ENCODE measurements around the gene RAB11FIP5. TPM values are rescaled to one million over a fixed set of nuclear protein-coding genes. Genes with fewer than 3 reads are reported as not detected.
"Not testable (repeated sequence)": the region's sequence is repeated elsewhere in the genome, so short reads cannot be mapped to it uniquely, and the experiment has no call there.

RAB11FIP5 gene
- total and polyA plus RNA-seq, 2 experiments from 2014 or later = 4.4 to 16.6 TPM

DNA sequence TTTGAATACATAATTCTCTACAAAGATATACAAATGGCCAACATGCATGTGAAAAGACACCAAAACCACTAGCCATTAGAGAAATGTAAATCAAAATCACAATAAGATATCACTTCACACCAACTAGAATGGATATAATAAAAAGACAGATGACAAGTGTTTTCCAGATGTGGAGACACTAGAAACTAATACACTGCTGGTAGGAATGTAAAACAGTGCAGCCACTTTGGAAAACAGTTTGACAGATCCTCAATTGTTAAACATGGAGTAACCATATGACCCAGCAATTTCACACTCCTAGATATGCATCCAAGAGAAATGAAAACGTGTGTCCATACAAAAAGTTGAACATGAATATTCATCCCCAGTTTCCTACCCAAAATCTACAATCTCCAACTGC lies 9.8 kb upstream of the RAB11FIP5 start:
- H3K36me3 ChIP-seq (ENCODE audit: insufficient read depth) = no peaks in the 10 kb centered on the region
- H4K20me1 ChIP-seq (replicated peaks; ENCODE audit: insufficient read depth) = no peaks in the 10 kb centered on the region
- no peak overlapping the region for H2AFZ ChIP-seq
- no peaks in the 10 kb centered on the region for H3K4me1 ChIP-seq (ENCODE audit: insufficient read depth)
- H3K4me2 ChIP-seq = no peak overlapping the region
- no peaks in the 10 kb centered on the region for H3K36me3 Mint-ChIP-seq (ENCODE audit: low read depth)
- no peaks in the 10 kb centered on the region for H3K27me3 ChIP-seq (ENCODE audit: insufficient read depth)
- H3K4me3 ChIP-seq = no peak overlapping the region
- no peaks in the 10 kb centered on the region for H3K9me2 ChIP-seq (ENCODE audit: insufficient read depth)
- no peak overlapping the region for H3K27ac ChIP-seq (ENCODE audit: low read depth)
- TF ChIP-seq ZNF114 (CRISPR knock-in tag; IDR thresholded peaks at IDR 0.05) (no peak), JUNB (IDR thresholded peaks at IDR 0.05; ENCODE audit: unreplicated experiment) (no peak), POLR2AphosphoS5 (IDR thresholded peaks at IDR 0.05; ENCODE audit: low read depth) (no peak)
- TF ChIP-seq, protein P1, sequence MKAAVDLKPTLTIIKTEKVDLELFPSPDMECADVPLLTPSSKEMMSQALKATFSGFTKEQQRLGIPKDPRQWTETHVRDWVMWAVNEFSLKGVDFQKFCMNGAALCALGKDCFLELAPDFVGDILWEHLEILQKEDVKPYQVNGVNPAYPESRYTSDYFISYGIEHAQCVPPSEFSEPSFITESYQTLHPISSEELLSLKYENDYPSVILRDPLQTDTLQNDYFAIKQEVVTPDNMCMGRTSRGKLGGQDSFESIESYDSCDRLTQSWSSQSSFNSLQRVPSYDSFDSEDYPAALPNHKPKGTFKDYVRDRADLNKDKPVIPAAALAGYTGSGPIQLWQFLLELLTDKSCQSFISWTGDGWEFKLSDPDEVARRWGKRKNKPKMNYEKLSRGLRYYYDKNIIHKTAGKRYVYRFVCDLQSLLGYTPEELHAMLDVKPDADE (IDR thresholded peaks at IDR 0.05) = no peak
- no peaks in the 10 kb centered on the region for H3K4me1 Mint-ChIP-seq
- H3K27me3 Mint-ChIP-seq (ENCODE audit: insufficient read depth, low read depth, poor library complexity) = peaks cover 2% of the 10 kb centered on the region
- H3K9me3 Mint-ChIP-seq = peaks cover 7% of the 10 kb centered on the region; the same call in 1 of the 3 replicates
- H3K4me3 Mint-ChIP-seq = no peak overlapping the region
- no peak for ATAC-seq
- no peak overlapping the region for H3K27ac Mint-ChIP-seq
- no peaks in the 10 kb centered on the region for H3F3A ChIP-seq (replicated peaks; ENCODE audit: low read depth)
- DNase-seq (ENCODE audit: low spot score) = no peak
- H3K79me2 ChIP-seq (replicated peaks; ENCODE audit: insufficient read depth) = no peaks in the 10 kb centered on the region

DNA sequence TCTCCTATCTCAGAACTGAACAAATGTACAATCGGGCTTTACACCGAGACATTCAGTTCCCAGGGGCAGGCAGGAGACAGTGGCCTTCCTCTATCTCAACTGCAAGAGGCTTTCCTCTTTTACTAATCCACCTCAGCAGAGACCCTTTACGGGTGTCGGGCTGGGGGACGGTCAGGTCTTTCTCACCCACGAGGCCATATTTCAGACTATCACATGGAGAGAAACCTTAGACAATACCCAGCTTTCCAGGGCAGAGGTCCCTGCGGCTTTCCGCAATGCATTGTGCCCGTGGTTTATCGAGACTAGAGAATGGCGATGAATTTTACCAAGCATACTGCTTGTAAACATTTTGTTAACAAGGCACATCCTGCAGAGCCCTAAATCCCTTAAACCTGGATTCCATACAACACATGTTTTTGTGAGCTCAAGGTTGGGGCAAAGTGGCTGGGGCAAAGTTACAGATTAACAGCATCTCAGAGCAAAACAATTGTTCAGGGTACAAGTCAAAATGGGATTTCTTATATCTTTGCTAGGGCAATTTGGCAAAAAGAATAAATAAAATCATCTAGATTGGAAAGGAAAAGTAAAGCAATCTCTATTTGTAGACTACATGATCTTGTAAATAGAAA lies 7.0 kb upstream of the RAB11FIP5 start:
- not testable (repeated sequence) for H3K4me2 ChIP-seq; H3F3A ChIP-seq (replicated peaks; ENCODE audit: low read depth); H3K27me3 ChIP-seq (ENCODE audit: insufficient read depth); DNase-seq (ENCODE audit: low spot score); H2AFZ ChIP-seq; H3K79me2 ChIP-seq (replicated peaks; ENCODE audit: insufficient read depth); H3K4me3 Mint-ChIP-seq; H4K20me1 ChIP-seq (replicated peaks; ENCODE audit: insufficient read depth); H3K4me1 ChIP-seq (ENCODE audit: insufficient read depth); H3K27me3 Mint-ChIP-seq (ENCODE audit: insufficient read depth, low read depth, poor library complexity); H3K36me3 Mint-ChIP-seq (ENCODE audit: low read depth); H3K27ac ChIP-seq (ENCODE audit: low read depth); H3K4me1 Mint-ChIP-seq; H3K27ac Mint-ChIP-seq; ATAC-seq; H3K9me2 ChIP-seq (ENCODE audit: insufficient read depth); H3K9me3 Mint-ChIP-seq; H3K36me3 ChIP-seq (ENCODE audit: insufficient read depth); H3K4me3 ChIP-seq

DNA sequence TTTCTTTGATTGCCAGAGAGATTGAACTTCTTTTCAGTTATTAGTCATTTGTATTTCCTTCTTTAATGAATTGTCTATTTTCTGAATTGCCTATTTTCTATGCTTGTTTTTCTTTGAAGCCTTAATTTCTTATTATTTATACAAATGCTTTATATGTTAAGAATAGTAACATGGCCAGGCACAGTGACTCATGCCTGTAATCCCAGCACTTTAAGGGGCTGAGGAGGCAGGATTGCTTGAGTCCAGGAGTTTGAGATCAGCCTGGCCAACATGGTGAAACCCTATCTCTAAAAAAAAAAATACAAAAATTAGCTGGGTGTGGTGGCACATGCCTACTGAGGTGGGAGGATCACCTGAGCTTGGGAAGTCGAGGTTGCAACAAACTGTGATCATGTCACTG lies 4.7 kb upstream of the RAB11FIP5 start:
- H3K4me3 Mint-ChIP-seq = no peak overlapping the region
- H3K27ac Mint-ChIP-seq = no peak overlapping the region

More for the DNA sequence above, 4.7 kb upstream of the RAB11FIP5 start:
- ATAC-seq = no peak
- H4K20me1 ChIP-seq (replicated peaks; ENCODE audit: insufficient read depth) = no peaks in the 10 kb centered on the region
- H3K36me3 ChIP-seq (ENCODE audit: insufficient read depth) = no peaks in the 10 kb centered on the region; the same call in 1 of the 2 replicates
- no peaks in the 10 kb centered on the region for H3K79me2 ChIP-seq (replicated peaks; ENCODE audit: insufficient read depth)
- H3K9me2 ChIP-seq (ENCODE audit: insufficient read depth) = no peaks in the 10 kb centered on the region
- H3K36me3 Mint-ChIP-seq (ENCODE audit: low read depth) = peaks cover 11% of the 10 kb centered on the region; the same call in 2 of the 3 replicates
- H3K4me2 ChIP-seq = no peak overlapping the region
- H3K27ac ChIP-seq (ENCODE audit: low read depth) = no peak overlapping the region
- H3K27me3 ChIP-seq (ENCODE audit: insufficient read depth) = peaks cover 20% of the 10 kb centered on the region
- 0 out of 2 replicates have a peak, but pooled peaks cover 5% of the 10 kb centered on the region for H3F3A ChIP-seq (replicated peaks; ENCODE audit: low read depth)
- no peak overlapping the region for H3K4me3 ChIP-seq
- no peaks in the 10 kb centered on the region for H3K4me1 Mint-ChIP-seq
- no peak overlapping the region for H2AFZ ChIP-seq
- TF ChIP-seq EZH2 (IDR thresholded peaks at IDR 0.05; ENCODE audit: low read depth, unreplicated experiment) = no peak
- no peak for DNase-seq (ENCODE audit: low spot score)
- peaks cover 8% of the 10 kb centered on the region; the same call in 1 of the 3 replicates for H3K9me3 Mint-ChIP-seq
- H3K4me1 ChIP-seq (ENCODE audit: insufficient read depth) = peaks cover 4% of the 10 kb centered on the region; the same call in 1 of the 2 replicates
- peaks cover 15% of the 10 kb centered on the region for H3K27me3 Mint-ChIP-seq (ENCODE audit: insufficient read depth, low read depth, poor library complexity)
